Adrenal gland (tissue), 12 donors: ENCODE measurements around the gene ARID5A. TPM values are rescaled to one million over a fixed set of nuclear protein-coding genes. Genes with fewer than 3 reads are reported as not detected.

Experiments
- DNase-seq, 7 donors: peaks; one replicate each; pipeline ENCODE4 v3.0.0-alpha.2; 2019 to 2020
- H3K27ac ChIP-seq, 5 donors: fragments of 200-600 bp; sonication (generic) in 4 of 5; 1 replicate in 3 of 5; 2 replicates in 2 of 5; pipeline versions ENCODE4 v1.5.1 to v1.8.0; 2016 to 2020; ENCODE audit warnings: mild to moderate bottlenecking in 1 of 5
- H3K27me3 ChIP-seq: fragments of 200-600 bp; 2 replicates; pipeline ENCODE4 v1.8.0; 2021
- H3K36me3 ChIP-seq, 2 donors: fragments of 200-600 bp; replicated peaks in 1 of 2; 1 replicate in 1 of 2; 2 replicates in 1 of 2; pipeline versions ENCODE4 v1.5.1 to v1.8.0; 2018 to 2022
- H3K4me1 ChIP-seq, 2 donors: fragments of 200-600 bp; replicated peaks in 1 of 2; 1 replicate in 1 of 2; 2 replicates in 1 of 2; pipeline versions ENCODE4 v1.5.1 to v1.8.0; 2018 to 2021
- H3K4me3 ChIP-seq, 4 donors: fragments of 200-600 bp; sonication (generic) in 3 of 4; one replicate each; pipeline ENCODE4 v1.5.1; 2016 to 2018
- H3K9me3 ChIP-seq, 3 donors: fragments of 200-600 bp; sonication (generic) in 1 of 3; replicated peaks in 1 of 3; 1 replicate in 2 of 3; 2 replicates in 1 of 3; pipeline versions ENCODE4 v1.5.1 to v1.8.0; 2016 to 2021
- CTCF ChIP-seq, 6 experiments: fragments of 450-650 bp in 4 of 6; fragments of 200-600 bp in 2 of 6; sonication (generic) in 1 of 6; IDR thresholded peaks; 1 replicate in 5 of 6; 2 replicates in 1 of 6; pipeline versions ENCODE4 v1.5.1 to v1.8.0; 2016 to 2021; ENCODE audit warnings: antibody characterized with exemption in 6 of 6, mild to moderate bottlenecking in 2 of 6, moderate library complexity in 1 of 6
- POLR2A ChIP-seq, 2 donors: fragments of 450-650 bp; IDR thresholded peaks; one replicate each; pipeline ENCODE4 v1.6.1; 2017; ENCODE audit warnings: antibody characterized with exemption in 2 of 2, mild to moderate bottlenecking in 2 of 2, moderate library complexity in 1 of 2
- WGBS, 4 donors: extraction: QIAGEN DNeasy Blood & Tissue Kit in 2 of 4; methylation state at CpG; one replicate each; pipeline versions ENCODE4 v1.1.5 to v1.1.7; 2013 to 2017; 5-methylcytosine and 5-hydroxymethylcytosine counted together
- intact Hi-C, 2 donors: fragments of 100-400 bp; cut with DNase I; formaldehyde crosslinking; loops; one replicate each; pipeline versions ENCODE4 v1.14.1 to v1.15.0; 2022 to 2023
- polyA plus RNA-seq, 3 donors: library from polyadenylated mRNA; stranded (reverse); fragments of 200-250 nt in 2 of 3; fragments of 350-450 nt in 1 of 3; fragmentation: Illumina TruSeq in 1 of 3; extraction: RNeasy Lipid Tissue Mini Kit (QIAGEN cat#74804) in 1 of 3; gene quantifications; one replicate each; pipeline ENCODE4 v1.2.3, GENCODE V29; 2013 to 2014
- total RNA-seq, 9 donors: library from RNA; depleted of rRNA in 4 of 9; stranded (reverse); fragments of >200 nt in 4 of 9; fragments of 120-200 nt in 1 of 9; fragmentation: NEBNext Ultra II Directional in 1 of 9; extraction: Animal tissue kit (Norgen Biotek cat#: 25700) in 1 of 9; gene quantifications; one replicate each; pipeline versions ENCODE4 v1.1.0 to v1.2.4, GENCODE V29; 2013 to 2023
- donor health status: healthy with polysubstance abuse.
- donor health status: Bipolar disorder and iron deficiency.
- donor health status: DM: yes; HTN: yes; CAD: no.
- donor health status: DM: no; HTN: no; CAD: no.
- donor health status: DM: no; HTN: no; CAD: no.
- donor health status: DM: yes; HTN: yes; CAD: no.

ARID5A gene
- total and polyA plus RNA-seq, 12 donors = 0.94 to 39.6 (median 14.3) TPM

- intact Hi-C loops = no loop called here
- Histone ChIP-seq H3K27me3 (no peaks in the 10 kb centered on the region), H3K27ac (no peak overlapping the region), H3K36me3 (no peaks in the 10 kb centered on the region), H3K9me3 (no peaks in the 10 kb centered on the region), H3K4me1 (no peaks in the 10 kb centered on the region), H3K4me3 (no peak overlapping the region)
- WGBS, 4 donors = 89 to 97% (median 92%) methylated on average over 1 to 3 of the region's 3 CpGs
- no peak for DNase-seq
- TF ChIP-seq POLR2A (IDR thresholded peaks at IDR 0.05) = no peak
- TF ChIP-seq CTCF (IDR thresholded peaks at IDR 0.05) = no peak
Measured at GRCh38 chr2:96568094-96568493, 31.5 kb downstream of the ARID5A start.

GRCh38 chr2:96574364-96574763 is 37.8 kb downstream of the ARID5A start:
- TF ChIP-seq POLR2A (IDR thresholded peaks at IDR 0.05) = no peak
- no peak for TF ChIP-seq CTCF (IDR thresholded peaks at IDR 0.05)
- 91 to 97% (median 94%) methylated on average over 2 of the region's 2 CpGs for WGBS, 4 donors
- no peak for DNase-seq
- Histone ChIP-seq H3K4me1 (no peaks in the 10 kb centered on the region), H3K27ac (no peak overlapping the region), H3K9me3 (no peaks in the 10 kb centered on the region), H3K27me3 (no peaks in the 10 kb centered on the region), H3K36me3 (no peaks in the 10 kb centered on the region), H3K4me3 (no peak overlapping the region)
- intact Hi-C loops = no loop called here

- 88 to 100% (median 97%) methylated on average over 1 of the region's 1 CpG for WGBS, 4 donors
Measured at GRCh38 chr2:96575785-96576456, 39.4 kb downstream of the ARID5A start.

GRCh38 chr2:96577501-96577900 is 40.9 kb downstream of the ARID5A start:
- H3K9me3 ChIP-seq = no peaks in the 10 kb centered on the region
- intact Hi-C loops = no loop called here
- no peaks in the 10 kb centered on the region for H3K4me1 ChIP-seq
- WGBS, 4 donors = 59 to 88% (median 79%) methylated on average over 4 to 5 of the region's 5 CpGs
- no peak for DNase-seq
- no peaks in the 10 kb centered on the region for H3K36me3 ChIP-seq
- no peak overlapping the region for H3K27ac ChIP-seq
- TF ChIP-seq CTCF (IDR thresholded peaks at IDR 0.05) (no peak), POLR2A (IDR thresholded peaks at IDR 0.05) (no peak)
- H3K4me3 ChIP-seq = no peak overlapping the region
- H3K27me3 ChIP-seq = no peaks in the 10 kb centered on the region

More at GRCh38 chr2:96575785-96576456, 39.4 kb downstream of the ARID5A start:
- Histone ChIP-seq H3K36me3 (no peaks in the 10 kb centered on the region), H3K4me1 (no peaks in the 10 kb centered on the region), H3K27ac (no peak overlapping the region), H3K27me3 (no peaks in the 10 kb centered on the region), H3K9me3 (no peaks in the 10 kb centered on the region), H3K4me3 (no peak overlapping the region)
- intact Hi-C loops = no loop called here
- DNase-seq = no peak
- TF ChIP-seq CTCF (IDR thresholded peaks at IDR 0.05) (no peak), POLR2A (IDR thresholded peaks at IDR 0.05) (no peak)
